SK-N-SH treated with all-trans-retinoic acid at 6 μM for 48 hours (cell line): ENCODE results near the gene CTNNA3.

Experiments used
- ESRRG ChIP-seq: fragments of 250-450 bp; sonication (Bioruptor Pico); IDR thresholded peaks from 2 replicates; pipeline ENCODE4 v1.6.1; 2021; ENCODE audit warnings: mild to moderate bottlenecking
- ISL1 ChIP-seq: fragments of 250-450 bp; sonication (Bioruptor Pico); IDR thresholded peaks from 2 replicates; pipeline ENCODE4 v2.1.2; 2022; ENCODE audit warnings: mild to moderate bottlenecking, moderate library complexity
- ZFP30 ChIP-seq: fragments of 450-650 bp; formaldehyde crosslinking; IDR thresholded peaks from 2 replicates; pipeline ENCODE4 v1.5.0; 2022; ENCODE audit warnings: mild to moderate bottlenecking, moderate library complexity
- ZNF8 ChIP-seq: fragments of 450-650 bp; formaldehyde crosslinking; IDR thresholded peaks from 2 replicates; pipeline ENCODE4 v1.5.0; 2020; ENCODE audit warnings: mild to moderate bottlenecking, moderate library complexity
- TF ChIP-seq, protein P1 (sequence below): fragments of 250-450 bp; sonication (Bioruptor Pico); IDR thresholded peaks from 2 replicates; pipeline ENCODE4 v1.8.0; 2020; ENCODE audit warnings: mild to moderate bottlenecking, moderate library complexity, borderline replicate concordance

DNA sequence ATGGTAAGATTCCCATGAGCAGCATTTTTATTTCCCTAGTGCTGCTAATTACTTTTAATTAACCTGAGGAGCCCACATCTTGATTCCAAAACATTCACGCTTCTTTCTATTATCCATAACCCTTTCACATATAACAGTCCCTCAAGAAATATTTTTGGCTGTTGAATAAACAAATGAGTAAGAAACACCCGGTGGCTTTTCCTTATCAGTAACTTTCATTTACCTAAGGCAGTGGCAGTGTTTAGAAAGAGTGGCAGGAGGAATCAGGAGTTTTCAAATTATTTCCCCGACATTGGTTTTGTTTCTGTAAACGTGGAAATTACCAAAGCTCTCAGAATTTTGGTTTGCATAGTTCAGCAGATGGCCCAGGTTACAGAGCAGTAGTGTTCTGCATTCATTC, 1785.8 kb downstream of the CTNNA3 start:
- TF ChIP-seq, protein P1, sequence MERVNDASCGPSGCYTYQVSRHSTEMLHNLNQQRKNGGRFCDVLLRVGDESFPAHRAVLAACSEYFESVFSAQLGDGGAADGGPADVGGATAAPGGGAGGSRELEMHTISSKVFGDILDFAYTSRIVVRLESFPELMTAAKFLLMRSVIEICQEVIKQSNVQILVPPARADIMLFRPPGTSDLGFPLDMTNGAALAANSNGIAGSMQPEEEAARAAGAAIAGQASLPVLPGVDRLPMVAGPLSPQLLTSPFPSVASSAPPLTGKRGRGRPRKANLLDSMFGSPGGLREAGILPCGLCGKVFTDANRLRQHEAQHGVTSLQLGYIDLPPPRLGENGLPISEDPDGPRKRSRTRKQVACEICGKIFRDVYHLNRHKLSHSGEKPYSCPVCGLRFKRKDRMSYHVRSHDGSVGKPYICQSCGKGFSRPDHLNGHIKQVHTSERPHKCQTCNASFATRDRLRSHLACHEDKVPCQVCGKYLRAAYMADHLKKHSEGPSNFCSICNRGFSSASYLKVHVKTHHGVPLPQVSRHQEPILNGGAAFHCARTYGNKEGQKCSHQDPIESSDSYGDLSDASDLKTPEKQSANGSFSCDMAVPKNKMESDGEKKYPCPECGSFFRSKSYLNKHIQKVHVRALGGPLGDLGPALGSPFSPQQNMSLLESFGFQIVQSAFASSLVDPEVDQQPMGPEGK (CRISPR knock-in tag), result no peak
- TF ChIP-seq ESRRG (CRISPR knock-in tag) (no peak), ZFP30 (CRISPR knock-in tag) (no peak), ISL1 (CRISPR knock-in tag) (no peak), ZNF8 (CRISPR knock-in tag) (no peak)
